ENCODE data around the gene SPSB4.

SPSB4 gene

DNA sequence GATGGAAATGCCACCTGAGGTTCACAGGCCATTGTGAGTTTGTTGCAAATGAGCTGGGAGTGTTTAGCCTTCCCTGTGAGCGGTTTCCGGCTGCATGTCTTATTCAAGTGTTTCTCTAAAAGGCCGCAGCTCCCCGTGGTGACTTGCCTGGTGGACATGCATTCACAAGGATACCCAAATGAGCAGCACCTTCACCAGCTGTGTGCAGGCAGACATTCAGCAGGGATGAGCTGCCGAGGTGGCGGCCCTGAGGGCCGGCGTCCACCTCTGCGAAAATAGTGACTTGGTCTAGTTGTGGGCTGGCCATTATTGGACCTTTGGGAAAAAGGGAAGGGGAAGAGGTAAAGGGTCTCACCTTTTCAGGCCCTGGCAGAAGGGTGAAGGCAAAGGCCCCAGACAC lies 23.4 kb downstream of the SPSB4 start:
- Histone ChIP-seq H3K9ac (no peak overlapping the region), H3K4me2 (no peak overlapping the region), H3K4me3 (IDR thresholded peaks at IDR 0.05; ENCODE audit: insufficient read depth, low read depth, low read length) (no peak overlapping the region), H3K36me3 (ENCODE audit: insufficient read depth) (no peaks in the 10 kb centered on the region), H3K4me1 (ENCODE audit: low read depth, poor library complexity, severe bottlenecking) (no peaks in the 10 kb centered on the region), H3K27ac (no peak overlapping the region), H3K79me2 (ENCODE audit: insufficient read depth, low read depth) (no peaks in the 10 kb centered on the region), H2AFZ (ENCODE audit: low read depth) (no peak overlapping the region), H4K20me1 (ENCODE audit: insufficient read depth) (no peaks in the 10 kb centered on the region), H3K27me3 (ENCODE audit: insufficient read depth, low read depth) (no peaks in the 10 kb centered on the region)
- TF ChIP-seq, protein P1, sequence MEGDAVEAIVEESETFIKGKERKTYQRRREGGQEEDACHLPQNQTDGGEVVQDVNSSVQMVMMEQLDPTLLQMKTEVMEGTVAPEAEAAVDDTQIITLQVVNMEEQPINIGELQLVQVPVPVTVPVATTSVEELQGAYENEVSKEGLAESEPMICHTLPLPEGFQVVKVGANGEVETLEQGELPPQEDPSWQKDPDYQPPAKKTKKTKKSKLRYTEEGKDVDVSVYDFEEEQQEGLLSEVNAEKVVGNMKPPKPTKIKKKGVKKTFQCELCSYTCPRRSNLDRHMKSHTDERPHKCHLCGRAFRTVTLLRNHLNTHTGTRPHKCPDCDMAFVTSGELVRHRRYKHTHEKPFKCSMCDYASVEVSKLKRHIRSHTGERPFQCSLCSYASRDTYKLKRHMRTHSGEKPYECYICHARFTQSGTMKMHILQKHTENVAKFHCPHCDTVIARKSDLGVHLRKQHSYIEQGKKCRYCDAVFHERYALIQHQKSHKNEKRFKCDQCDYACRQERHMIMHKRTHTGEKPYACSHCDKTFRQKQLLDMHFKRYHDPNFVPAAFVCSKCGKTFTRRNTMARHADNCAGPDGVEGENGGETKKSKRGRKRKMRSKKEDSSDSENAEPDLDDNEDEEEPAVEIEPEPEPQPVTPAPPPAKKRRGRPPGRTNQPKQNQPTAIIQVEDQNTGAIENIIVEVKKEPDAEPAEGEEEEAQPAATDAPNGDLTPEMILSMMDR (conservative IDR thresholded peaks at IDR 0.05; ENCODE audit: low read depth, low read length), result no peak

DNA sequence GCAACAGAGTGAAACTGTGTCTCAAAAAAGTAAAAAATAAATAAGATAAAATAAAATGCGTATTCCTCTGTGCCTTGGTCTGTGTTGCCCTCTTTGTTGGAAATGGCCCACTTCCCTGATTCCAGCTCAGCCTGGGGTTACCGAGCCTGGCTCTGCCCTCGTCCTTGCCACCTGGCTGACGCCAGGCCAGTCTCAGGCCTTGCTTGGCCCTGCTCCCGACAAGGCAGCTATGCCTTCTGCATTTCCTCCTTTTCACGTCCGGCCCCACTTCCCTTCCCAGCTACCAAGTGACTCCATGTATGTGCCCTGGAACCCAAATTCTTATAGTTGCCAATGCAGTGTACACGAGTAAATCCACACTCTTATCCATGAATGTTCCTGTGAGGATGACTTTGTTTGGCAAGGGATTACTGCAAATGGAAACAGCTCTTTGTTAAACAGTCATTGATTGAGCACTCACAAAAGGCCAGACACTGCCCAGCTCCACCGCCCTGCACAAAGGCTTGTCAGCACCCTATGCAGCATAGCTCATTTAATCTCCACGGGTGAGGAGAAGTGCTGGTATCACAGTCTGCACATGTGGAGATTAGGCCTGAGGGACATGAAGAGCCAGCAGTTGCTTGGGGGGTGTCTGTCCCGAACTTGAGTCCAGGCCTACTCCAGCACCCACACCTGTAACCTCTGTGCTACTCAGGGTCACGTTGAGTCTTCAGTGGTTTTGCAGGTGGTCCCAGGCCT lies 25.1 kb downstream of the SPSB4 start:
- H3K4me2 ChIP-seq, result no peak overlapping the region
- no peaks in the 10 kb centered on the region for H3K4me1 ChIP-seq (ENCODE audit: low read depth, poor library complexity, severe bottlenecking)
- H3K9ac ChIP-seq, result no peak overlapping the region
- H3K79me2 ChIP-seq (ENCODE audit: insufficient read depth, low read depth), result no peaks in the 10 kb centered on the region
- no peaks in the 10 kb centered on the region for H4K20me1 ChIP-seq (ENCODE audit: insufficient read depth)
- no peak overlapping the region for H3K4me3 ChIP-seq (IDR thresholded peaks at IDR 0.05; ENCODE audit: insufficient read depth, low read depth, low read length)
- TF ChIP-seq, protein P1 (conservative IDR thresholded peaks at IDR 0.05; ENCODE audit: low read depth, low read length), result no peak
- H2AFZ ChIP-seq (ENCODE audit: low read depth), result no peak overlapping the region
- H3K27ac ChIP-seq, result no peak overlapping the region
- H3K27me3 ChIP-seq (ENCODE audit: insufficient read depth, low read depth), result no peaks in the 10 kb centered on the region
- H3K36me3 ChIP-seq (ENCODE audit: insufficient read depth), result no peaks in the 10 kb centered on the region

DNA sequence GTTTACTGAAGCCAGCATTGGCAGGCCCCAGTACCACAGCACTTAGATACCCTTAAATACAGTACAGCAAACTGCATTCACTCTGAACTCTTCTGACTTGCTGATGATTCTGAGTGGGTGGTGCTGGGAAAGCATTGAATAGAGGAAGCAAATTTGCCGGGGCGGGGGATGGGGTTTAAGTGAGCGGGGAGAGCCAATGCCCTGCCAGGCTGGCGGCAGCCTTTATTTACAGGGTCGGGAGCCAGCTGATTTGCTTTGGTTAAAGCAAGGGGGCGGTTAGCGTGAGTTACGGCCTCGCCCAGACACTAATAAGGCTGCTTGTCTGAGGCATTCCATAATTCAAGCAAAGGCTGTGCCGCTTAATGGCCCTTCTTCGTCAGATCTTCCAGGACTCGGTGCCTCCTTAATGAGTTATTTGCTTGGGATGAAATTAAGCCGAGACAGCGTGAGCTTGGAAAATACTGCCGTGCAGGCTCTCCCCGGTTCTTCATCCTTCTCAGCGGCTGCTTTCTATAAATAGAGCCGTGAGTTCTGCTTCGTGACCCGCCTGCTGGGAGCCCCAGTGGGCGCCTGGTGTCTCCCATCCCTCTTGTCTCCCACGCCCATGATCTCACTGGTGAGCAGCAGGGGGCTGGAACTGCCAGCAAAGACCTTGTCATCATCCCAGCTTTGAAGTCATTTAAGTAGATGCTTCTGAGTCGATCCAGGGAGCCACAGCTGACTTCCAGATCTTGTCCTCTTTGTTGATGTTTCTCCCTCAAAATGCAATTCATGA lies 25.8 kb downstream of the SPSB4 start:
- H3K27ac ChIP-seq, result no peak overlapping the region
- H3K36me3 ChIP-seq (ENCODE audit: insufficient read depth), result no peaks in the 10 kb centered on the region
- no peaks in the 10 kb centered on the region for H3K79me2 ChIP-seq (ENCODE audit: insufficient read depth, low read depth)
- H3K4me3 ChIP-seq (IDR thresholded peaks at IDR 0.05; ENCODE audit: insufficient read depth, low read depth, low read length), result no peak overlapping the region
- H2AFZ ChIP-seq (ENCODE audit: low read depth), result no peak overlapping the region
- no peak overlapping the region for H3K9ac ChIP-seq
- H4K20me1 ChIP-seq (ENCODE audit: insufficient read depth), result no peaks in the 10 kb centered on the region
- no peak overlapping the region for H3K4me2 ChIP-seq
- no peaks in the 10 kb centered on the region for H3K4me1 ChIP-seq (ENCODE audit: low read depth, poor library complexity, severe bottlenecking)
- no peaks in the 10 kb centered on the region for H3K27me3 ChIP-seq (ENCODE audit: insufficient read depth, low read depth)
- TF ChIP-seq, protein P1 (conservative IDR thresholded peaks at IDR 0.05; ENCODE audit: low read depth, low read length), result no peak

DNA sequence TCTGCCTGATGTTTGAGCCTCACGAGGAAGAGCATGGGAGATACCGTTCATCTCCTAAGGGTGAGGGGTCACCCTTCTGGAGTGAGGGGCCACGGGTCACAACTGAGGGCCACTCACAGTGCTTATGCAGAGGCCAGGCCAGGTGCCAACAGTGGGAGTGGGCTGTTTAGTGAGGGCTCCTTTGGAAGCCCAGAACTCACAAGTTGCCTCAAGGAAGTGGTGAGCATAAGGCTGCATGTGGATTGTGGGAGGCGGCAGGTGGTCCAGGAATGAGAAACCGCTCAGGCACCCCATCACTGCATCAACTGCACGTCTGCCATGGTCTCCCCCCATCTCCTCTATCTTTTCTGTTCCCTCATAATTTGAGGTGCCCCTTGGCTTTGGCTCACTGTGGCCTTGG lies 26.5 kb downstream of the SPSB4 start:
- Histone ChIP-seq H3K4me2 (no peak overlapping the region), H3K27ac (no peak overlapping the region), H3K9ac (no peak overlapping the region), H2AFZ (ENCODE audit: low read depth) (no peak overlapping the region), H3K79me2 (ENCODE audit: insufficient read depth, low read depth) (no peaks in the 10 kb centered on the region), H4K20me1 (ENCODE audit: insufficient read depth) (no peaks in the 10 kb centered on the region), H3K36me3 (ENCODE audit: insufficient read depth) (no peaks in the 10 kb centered on the region), H3K4me3 (IDR thresholded peaks at IDR 0.05; ENCODE audit: insufficient read depth, low read depth, low read length) (no peak overlapping the region), H3K4me1 (ENCODE audit: low read depth, poor library complexity, severe bottlenecking) (no peaks in the 10 kb centered on the region), H3K27me3 (ENCODE audit: insufficient read depth, low read depth) (no peaks in the 10 kb centered on the region)
- TF ChIP-seq, protein P1 (conservative IDR thresholded peaks at IDR 0.05; ENCODE audit: low read depth, low read length), result no peak
